Left ventricle myocardium inferior (tissue), 1 donor: Measurements from ENCODE around the gene EFNA5. TPM values are rescaled to one million over a fixed set of nuclear protein-coding genes. Genes with fewer than 3 reads are reported as not detected.

Experiments
- DNase-seq: peaks from one replicate; pipeline ENCODE4 v3.0.0-alpha.2; 2020
- H3K27ac ChIP-seq: fragments of 200-600 bp; replicated peaks from 2 replicates; pipeline ENCODE4 v1.8.0; 2021
- H3K27me3 ChIP-seq: fragments of 200-600 bp; 2 replicates; pipeline ENCODE4 v1.8.0; 2021; ENCODE audit warnings: low read depth
- H3K36me3 ChIP-seq: fragments of 200-600 bp; 2 replicates; pipeline ENCODE4 v1.8.0; 2021
- H3K4me1 ChIP-seq: fragments of 200-600 bp; 2 replicates; pipeline ENCODE4 v1.8.0; 2021
- H3K4me3 ChIP-seq: fragments of 200-600 bp; 2 replicates; pipeline ENCODE4 v1.8.0; 2021; ENCODE audit warnings: mild to moderate bottlenecking, moderate library complexity
- H3K9me3 ChIP-seq: fragments of 200-600 bp; replicated peaks from 2 replicates; pipeline ENCODE4 v1.8.0; 2021
- CTCF ChIP-seq: fragments of 200-600 bp; IDR thresholded peaks from 2 replicates; pipeline ENCODE4 v1.8.0; 2021; ENCODE audit warnings: antibody characterized with exemption, mild to moderate bottlenecking, borderline replicate concordance
- intact Hi-C: fragments of 100-400 bp; cut with micrococcal nuclease; formaldehyde crosslinking; loops from one replicate; pipeline ENCODE4 v1.11.0; 2022
- total RNA-seq: library from RNA; stranded (reverse); fragmentation: NEBNext Ultra II Directional; extraction: Animal tissue kit (Norgen Biotek cat#: 25700); gene quantifications from one replicate; pipeline ENCODE4 v1.2.1, GENCODE V29; 2021
- donor health status: DM: no; HTN: yes; CAD: no; lungs with severe emphysema.

The EFNA5 gene
- total RNA-seq, 1 donor from 2014 or later: 28.2 TPM

- Histone ChIP-seq H3K27ac (no peak overlapping the region), H3K4me1 (no peaks in the 10 kb centered on the region), H3K36me3 (no peaks in the 10 kb centered on the region), H3K27me3 (no peaks in the 10 kb centered on the region), H3K9me3 (peaks cover 23% of the 10 kb centered on the region), H3K4me3 (no peak overlapping the region)
- no peak for DNase-seq
- intact Hi-C loops: no loop called here
- no peak for TF ChIP-seq CTCF
Observed at GRCh38 chr5:107696498-107696897, 25.8 kb upstream of the EFNA5 start.

GRCh38 chr5:107696080-107696479 lies 25.3 kb upstream of the EFNA5 start:
- Histone ChIP-seq H3K4me1 (no peaks in the 10 kb centered on the region), H3K4me3 (no peak overlapping the region), H3K27me3 (no peaks in the 10 kb centered on the region), H3K27ac (no peak overlapping the region), H3K36me3 (no peaks in the 10 kb centered on the region), H3K9me3 (peaks cover 28% of the 10 kb centered on the region)
- no peak for DNase-seq
- TF ChIP-seq CTCF: no peak
- intact Hi-C loops: no loop called here

GRCh38 chr5:107687937-107688336 lies 17.2 kb upstream of the EFNA5 start:
- no peak for DNase-seq
- intact Hi-C loops: no loop called here
- Histone ChIP-seq H3K27me3 (no peaks in the 10 kb centered on the region), H3K9me3 (peaks cover 38% of the 10 kb centered on the region), H3K27ac (no peak overlapping the region), H3K4me1 (no peaks in the 10 kb centered on the region), H3K4me3 (no peak overlapping the region), H3K36me3 (no peaks in the 10 kb centered on the region)
- TF ChIP-seq CTCF: no peak

GRCh38 chr5:107687404-107687803 lies 16.7 kb upstream of the EFNA5 start:
- no peak for DNase-seq
- Histone ChIP-seq H3K36me3 (no peaks in the 10 kb centered on the region), H3K4me1 (no peaks in the 10 kb centered on the region), H3K9me3 (peaks cover 32% of the 10 kb centered on the region), H3K4me3 (no peak overlapping the region), H3K27ac (no peak overlapping the region), H3K27me3 (no peaks in the 10 kb centered on the region)
- intact Hi-C loops: no loop called here
- no peak for TF ChIP-seq CTCF

- no peak for DNase-seq
- no peak overlapping the region for H3K4me3 ChIP-seq
- H3K4me1 ChIP-seq: no peaks in the 10 kb centered on the region
- H3K36me3 ChIP-seq: no peaks in the 10 kb centered on the region
- H3K27me3 ChIP-seq: peaks cover 3% of the 10 kb centered on the region
- intact Hi-C loops: no loop called here
- TF ChIP-seq CTCF: no peak
- H3K9me3 ChIP-seq: no peaks in the 10 kb centered on the region
- no peak overlapping the region for H3K27ac ChIP-seq
Observed at GRCh38 chr5:107682533-107682932, 11.8 kb upstream of the EFNA5 start.

- intact Hi-C loops: no loop called here
- no peak for TF ChIP-seq CTCF
Observed at GRCh38 chr5:107680799-107681198, 10.1 kb upstream of the EFNA5 start.

More at GRCh38 chr5:107680799-107681198, 10.1 kb upstream of the EFNA5 start:
- H3K27me3 ChIP-seq: peaks cover 11% of the 10 kb centered on the region
- H3K27ac ChIP-seq: no peak overlapping the region
- no peaks in the 10 kb centered on the region for H3K4me1 ChIP-seq
- H3K9me3 ChIP-seq: no peaks in the 10 kb centered on the region
- no peak for DNase-seq
- no peak overlapping the region for H3K4me3 ChIP-seq
- no peaks in the 10 kb centered on the region for H3K36me3 ChIP-seq
